Inflammatory macrophage treated with lipopolysaccharide for 1 hour (primary cell): ENCODE results near the gene CDIP1.
"Not testable (repeated sequence)": the region's sequence is repeated elsewhere in the genome, so short reads cannot be mapped to it uniquely, and the experiment has no call there.

Experiments
- DNase-seq, 2 donors: peaks; one replicate each; pipeline ENCODE4 v3.0.0-alpha.2; 2020 to 2022

CDIP1 gene

DNA sequence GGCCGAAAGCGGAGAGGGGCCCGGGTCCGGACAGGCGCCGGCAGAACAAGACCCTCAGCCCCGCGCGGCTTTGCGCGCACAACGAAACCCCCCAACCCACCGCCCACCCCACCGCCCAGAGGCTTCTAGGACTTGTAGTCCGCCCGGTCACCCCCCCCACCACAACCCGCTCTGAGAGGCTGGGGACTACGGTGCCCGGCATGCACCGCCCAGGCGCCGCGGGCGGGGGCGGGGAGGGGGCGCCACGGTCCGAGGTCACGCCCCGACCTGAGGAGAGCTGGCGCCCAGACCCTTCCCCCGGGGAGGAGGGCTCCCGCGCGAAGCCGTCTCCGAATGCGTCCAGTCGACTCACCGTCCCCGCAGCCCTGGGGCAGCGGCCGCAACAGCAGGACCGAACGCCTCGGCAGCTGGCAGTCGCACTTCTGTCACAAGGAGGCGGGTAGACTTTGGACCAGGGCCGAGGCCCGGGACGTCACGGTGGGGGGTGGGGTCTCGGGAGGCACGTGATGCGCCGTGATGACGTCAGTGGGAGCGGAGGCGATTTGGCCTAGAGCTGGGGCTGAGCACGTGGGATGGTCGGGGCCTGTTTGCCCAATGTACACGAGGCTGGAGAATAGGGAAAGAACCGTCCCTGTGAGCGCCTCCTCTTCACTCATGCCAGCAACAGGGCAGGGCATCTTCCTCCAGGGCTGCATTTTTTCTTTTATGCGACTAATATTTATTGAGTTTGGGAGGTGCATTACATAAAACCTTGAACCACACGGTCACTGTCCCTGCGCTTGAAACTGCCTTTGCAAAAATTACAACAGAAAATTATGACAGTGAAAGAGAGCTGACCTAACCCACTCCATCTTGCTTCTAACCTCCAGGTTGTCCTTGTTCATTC lies at the start of gene CDIP1:
CDIP1 (minus strand) TSS at position 424 of the 886 bp plus-strand sequence. CDS start 24,643 bp downstream, outside the sequence.
- peak; percentile 99 to 100 for DNase-seq

GRCh38 chr16:4586291-4586690 lies 47.7 kb upstream of the CDIP1 start:
- DNase-seq: no peak

GRCh38 chr16:4583906-4584305 lies 45.3 kb upstream of the CDIP1 start:
- DNase-seq: peak; percentile 17 to 71

- DNase-seq: no peak
Measured at GRCh38 chr16:4580250-4580649, 41.7 kb upstream of the CDIP1 start.

DNA sequence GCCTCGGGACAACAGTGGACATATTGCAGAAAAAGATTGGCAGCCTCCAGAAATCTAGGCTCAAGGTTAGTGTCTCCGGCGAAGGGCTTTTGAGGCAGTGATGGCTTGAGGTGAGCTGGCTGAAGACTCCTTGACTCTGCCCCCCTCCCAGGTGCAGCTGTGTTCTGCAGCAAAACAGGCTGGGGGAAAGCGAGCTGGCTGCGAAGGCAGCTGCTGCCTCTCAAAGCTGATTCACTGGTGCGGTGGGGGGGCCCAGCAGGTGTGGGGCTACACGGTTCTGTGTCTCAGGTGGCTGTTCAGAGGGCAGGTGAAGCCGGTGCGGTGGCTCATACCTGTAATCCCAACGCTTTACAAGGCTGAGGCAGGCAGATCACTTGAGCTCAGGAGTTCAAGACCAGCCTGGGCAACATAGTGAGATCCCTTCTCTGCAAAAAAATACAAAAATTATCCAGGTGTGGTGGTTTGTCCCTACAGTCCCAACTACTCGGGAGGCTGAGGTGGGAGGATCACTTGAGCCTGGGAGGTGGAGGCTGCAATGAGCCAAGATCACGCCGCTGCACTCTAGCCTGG lies 40.5 kb upstream of the CDIP1 start:
- no peak for DNase-seq

GRCh38 chr16:4576008-4576407 lies 37.4 kb upstream of the CDIP1 start:
- no peak for DNase-seq

GRCh38 chr16:4574919-4575705 lies 36.5 kb upstream of the CDIP1 start:
- no peak for DNase-seq

- not testable (repeated sequence) for DNase-seq
Measured at GRCh38 chr16:4573926-4574325, 35.4 kb upstream of the CDIP1 start.

DNA sequence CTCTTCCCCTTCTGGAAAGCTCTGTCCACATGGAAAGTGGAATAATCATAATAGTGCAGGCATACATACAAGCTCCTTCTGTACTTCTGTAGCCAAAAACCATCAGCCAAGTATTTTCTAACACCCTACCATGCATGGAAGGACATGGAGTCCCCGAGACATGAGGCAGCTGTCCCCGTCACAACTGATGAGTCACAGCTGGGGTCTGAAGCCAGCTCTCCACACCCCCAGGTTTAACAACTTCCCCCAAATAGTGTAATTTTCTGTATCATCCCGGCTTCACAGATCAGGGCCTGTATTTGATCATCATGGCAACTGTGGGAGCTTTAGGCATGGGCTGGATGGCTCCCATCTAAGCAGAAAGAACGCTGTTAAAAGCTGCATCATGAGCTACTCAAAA lies 34.1 kb upstream of the CDIP1 start:
- peak; percentile 34 to 51 for DNase-seq

GRCh38 chr16:4570688-4571321 lies 32.2 kb upstream of the CDIP1 start:
- DNase-seq: no peak

DNA sequence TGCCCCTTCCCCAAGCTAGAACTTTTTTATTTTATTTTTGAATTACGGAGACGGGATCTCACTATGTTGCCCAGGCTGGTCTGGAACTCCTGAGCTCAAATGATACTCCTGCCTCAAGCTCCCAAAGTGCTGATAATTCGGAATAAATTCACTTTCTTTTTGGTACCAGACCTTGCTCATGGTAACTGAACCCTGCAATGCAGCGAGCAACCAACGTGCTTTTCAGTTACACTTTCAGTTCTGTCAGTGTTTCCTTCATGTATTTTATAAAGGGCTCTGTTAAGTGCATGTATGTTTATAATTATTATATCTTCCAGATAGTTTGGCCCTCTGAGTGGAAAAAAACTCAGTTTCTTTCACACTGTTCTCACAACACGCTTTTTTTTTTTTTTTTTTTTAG lies 31.5 kb upstream of the CDIP1 start:
- DNase-seq: no peak

GRCh38 chr16:4566144-4566543 lies 27.6 kb upstream of the CDIP1 start:
- DNase-seq: no peak

DNA sequence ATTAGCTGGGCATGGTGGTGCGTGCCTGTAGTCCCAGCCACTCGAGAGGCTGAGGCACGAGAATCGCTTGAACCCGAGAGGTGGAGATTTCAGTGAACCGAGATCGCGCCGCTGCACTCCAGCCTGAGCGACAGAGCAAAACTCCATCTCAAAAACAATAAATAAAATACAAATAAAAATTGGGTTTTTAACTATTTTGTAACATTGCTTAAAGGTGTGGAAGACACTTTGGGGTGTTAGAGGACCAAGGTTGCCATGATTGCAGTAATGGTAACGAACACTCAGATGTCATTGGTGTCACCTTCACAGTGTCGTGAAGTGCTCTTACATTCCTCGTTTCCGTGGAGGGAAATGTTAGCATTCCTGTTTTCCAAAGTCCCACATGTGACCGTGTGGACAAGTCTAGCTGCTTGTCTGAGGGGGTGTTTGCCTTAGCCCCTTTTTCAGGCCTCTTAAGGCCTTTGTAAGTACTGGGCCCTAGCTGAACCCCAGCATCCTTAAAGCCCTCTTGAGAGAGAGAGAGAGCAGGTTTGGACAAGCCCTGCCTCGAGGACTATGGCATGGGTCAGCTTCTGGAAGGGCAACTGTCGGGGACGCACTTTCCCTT lies 26.2 kb upstream of the CDIP1 start:
- DNase-seq: no peak

- no peak for DNase-seq
Measured at GRCh38 chr16:4561596-4561995, 23.0 kb upstream of the CDIP1 start.

GRCh38 chr16:4557973-4558372 lies 19.4 kb upstream of the CDIP1 start:
- no peak for DNase-seq

GRCh38 chr16:4556580-4556979 lies 18.0 kb upstream of the CDIP1 start:
- no peak for DNase-seq

DNA sequence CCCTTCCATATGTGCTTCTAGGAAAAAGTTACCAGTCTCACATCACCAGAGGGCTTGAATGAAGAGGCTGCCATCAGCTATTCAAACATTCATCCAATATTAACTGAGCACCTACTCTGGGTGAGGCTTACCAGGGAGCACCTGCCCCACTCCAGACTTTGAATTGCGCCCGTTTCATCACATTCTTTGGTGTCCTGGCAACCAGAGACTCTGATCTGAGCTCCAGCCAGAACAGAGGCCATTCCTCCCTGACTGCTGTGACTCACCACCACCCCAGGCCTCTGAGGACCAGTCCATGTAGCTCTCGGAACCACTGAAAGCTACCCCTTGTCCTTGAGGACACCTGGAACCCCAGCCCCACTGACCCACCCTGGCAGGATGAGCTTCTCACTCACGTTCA lies 17.5 kb upstream of the CDIP1 start, which contains the start of gene C16orf96:
C16orf96 (plus strand) TSS at position 229 of the 400 bp plus-strand sequence; CDS start at position 379, 150 bp downstream.
- DNase-seq: no peak

DNA sequence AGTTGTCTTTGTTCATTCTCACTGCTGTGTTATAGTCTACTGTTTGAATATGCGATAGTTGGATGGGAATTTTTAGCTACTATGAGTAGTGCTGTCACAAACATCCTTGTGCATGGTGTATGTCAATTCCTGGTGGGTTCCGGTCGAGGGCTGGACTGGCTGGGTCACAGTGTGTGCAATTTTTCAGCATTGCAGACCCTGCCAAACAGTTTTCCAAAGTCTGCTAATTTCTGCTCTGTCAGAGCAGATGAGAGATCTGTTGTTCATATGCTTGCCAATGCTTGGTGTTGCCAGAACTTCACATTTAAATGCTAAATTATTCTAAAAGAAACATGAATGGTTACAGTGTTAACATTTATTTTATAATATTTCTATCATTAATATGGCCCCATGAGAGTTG lies 14.0 kb upstream of the CDIP1 start:
- no peak for DNase-seq

DNA sequence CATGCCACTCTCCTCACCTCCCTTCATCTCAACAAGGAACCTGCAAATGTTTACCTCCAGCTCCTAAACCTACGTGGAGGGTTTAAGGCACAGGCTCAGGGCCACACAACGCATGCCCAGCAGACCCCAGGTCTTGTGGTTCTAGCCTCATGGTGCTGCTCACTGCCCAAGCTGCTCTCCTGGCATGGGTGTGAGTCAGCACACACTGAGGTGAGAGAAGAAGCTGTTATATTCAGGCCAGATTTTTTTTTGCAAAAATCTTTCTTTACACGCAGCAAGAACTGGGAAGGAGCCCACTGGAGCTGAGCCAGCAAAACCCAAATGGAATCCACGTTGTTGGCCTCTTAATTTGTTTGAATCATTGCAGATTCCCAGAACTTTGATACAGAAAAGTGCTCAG lies 12.0 kb upstream of the CDIP1 start:
- no peak for DNase-seq

DNA sequence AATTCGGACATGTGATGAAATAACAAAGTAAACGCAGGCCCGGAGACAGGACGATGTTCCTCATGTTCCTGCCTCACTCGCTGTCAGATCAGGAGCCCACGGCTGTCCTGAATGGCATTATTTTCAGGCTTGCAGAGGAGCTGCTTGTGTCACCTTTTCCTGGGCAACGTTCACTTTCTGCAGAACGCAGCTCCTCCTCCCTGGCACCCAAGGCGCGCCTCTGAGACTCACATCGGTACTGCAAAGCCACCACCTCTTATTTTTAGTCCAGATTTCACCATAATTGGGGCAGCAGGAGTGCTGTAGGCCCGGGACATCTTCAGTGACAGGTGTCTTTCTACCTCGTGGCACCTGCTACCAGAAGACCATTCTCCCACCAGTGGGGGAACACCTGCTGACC lies 9.6 kb upstream of the CDIP1 start:
- DNase-seq: no peak

DNA sequence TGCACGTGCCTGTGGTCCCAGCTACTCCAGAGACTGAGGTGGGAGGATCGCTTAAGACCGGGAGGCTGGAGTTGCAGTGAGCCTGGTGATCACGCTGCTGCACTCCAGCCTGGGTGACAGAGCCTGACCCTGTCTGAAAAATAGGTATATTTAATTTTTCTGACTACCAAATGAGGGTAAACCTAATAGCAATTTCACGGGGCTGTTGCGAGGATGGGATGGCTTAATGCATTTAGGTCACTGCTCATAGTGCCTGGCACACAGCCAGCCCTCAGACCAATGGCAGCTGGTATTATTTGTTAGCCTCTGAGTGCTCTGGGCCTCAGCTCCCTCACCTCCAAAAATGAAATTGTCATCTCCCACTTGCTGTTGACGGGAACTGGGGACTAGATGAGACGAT lies 5.9 kb upstream of the CDIP1 start:
- DNase-seq: no peak

- no peak for DNase-seq
Measured at GRCh38 chr16:4539716-4540284, 1.2 kb upstream of the CDIP1 start.
